Peyer's patch (tissue), 4 donors: ENCODE data around the gene FAAP100. TPM values are rescaled to one million over a fixed set of nuclear protein-coding genes. Genes with fewer than 3 reads are reported as not detected.

Source experiments
- DNase-seq, 3 donors: peaks; one replicate each; pipeline ENCODE4 v3.0.0-alpha.2; 2017 to 2019
- H3K27ac ChIP-seq, 4 donors: fragments of 200-600 bp; sonication (generic); one replicate each; pipeline ENCODE4 v1.5.1; 2016 to 2019
- H3K27me3 ChIP-seq, 2 donors: fragments of 200-600 bp; sonication (generic); one replicate each; pipeline ENCODE4 v1.5.1; 2019
- H3K36me3 ChIP-seq, 3 donors: fragments of 200-600 bp; sonication (generic); one replicate each; pipeline ENCODE4 v1.5.1; 2016 to 2019
- H3K4me1 ChIP-seq, 4 donors: fragments of 200-600 bp; sonication (generic); one replicate each; pipeline ENCODE4 v1.5.1; 2016 to 2019
- H3K4me3 ChIP-seq, 4 donors: fragments of 200-600 bp; sonication (generic); 1 replicate in 3 of 4; 2 replicates in 1 of 4; pipeline ENCODE4 v1.5.1; 2016 to 2019; ENCODE audit warnings: mild to moderate bottlenecking in 1 of 4
- H3K9me3 ChIP-seq, 4 donors: fragments of 200-600 bp; sonication (generic); one replicate each; pipeline ENCODE4 v1.5.1; 2016 to 2019; ENCODE audit warnings: mild to moderate bottlenecking in 1 of 4
- POLR2A ChIP-seq, 2 donors: fragments of 450-650 bp; IDR thresholded peaks; one replicate each; pipeline ENCODE4 v1.5.1; 2017; ENCODE audit warnings: antibody characterized with exemption in 2 of 2, mild to moderate bottlenecking in 2 of 2, moderate library complexity in 2 of 2
- total RNA-seq, 4 donors: library from RNA; depleted of rRNA; stranded (reverse); fragments of >200 nt; gene quantifications; one replicate each; pipeline ENCODE4 v1.1.0, GENCODE V29; 2016
- TF ChIP-seq, protein P1 (sequence below), 6 experiments: fragments of 450-650 bp in 4 of 6; fragments of 200-600 bp in 2 of 6; sonication (generic) in 1 of 6; IDR thresholded peaks; one replicate each; pipeline ENCODE4 v1.5.1; 2017 to 2019; ENCODE audit warnings: antibody characterized with exemption in 6 of 6, mild to moderate bottlenecking in 3 of 6, moderate library complexity in 1 of 6

FAAP100 gene
- total RNA-seq, 4 donors from 2014 or later, result 38.2 to 66.9 (median 52.2) TPM

DNA sequence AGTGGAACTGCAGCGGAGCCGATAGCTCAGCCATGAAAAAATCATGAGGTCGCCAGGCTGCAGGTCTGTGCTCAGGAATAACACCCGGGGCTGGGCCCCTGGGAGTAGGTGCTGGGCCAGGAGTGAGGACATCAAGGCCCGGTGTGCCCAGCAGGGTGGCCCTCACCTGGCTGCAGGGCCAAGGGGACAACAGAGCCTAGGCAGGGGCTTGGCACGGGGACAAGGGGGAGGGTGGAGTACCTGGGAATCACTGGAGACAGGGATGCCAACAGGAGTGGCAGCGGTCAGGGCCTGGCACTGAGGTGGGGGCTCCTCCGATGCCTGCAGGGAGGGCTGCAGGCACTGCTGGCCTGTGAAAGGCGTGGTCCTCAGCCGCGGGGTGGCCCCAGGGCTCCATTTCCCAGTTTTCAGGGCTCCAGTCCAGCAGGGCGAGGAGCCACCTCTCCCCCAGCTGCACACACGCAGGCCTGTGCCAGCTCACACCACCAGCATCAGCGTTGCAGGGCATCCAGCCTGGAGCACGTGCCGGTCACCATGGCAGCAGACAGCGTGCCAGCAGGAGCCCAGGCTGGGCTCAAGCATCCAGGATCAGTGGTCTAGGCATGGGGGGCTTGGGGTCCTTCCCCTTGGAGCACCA, 28.6 kb downstream of the FAAP100 start:
- Histone ChIP-seq H3K27me3 (peaks cover 0 to 8% of the 10 kb centered on the region in 2 donors), H3K4me3 (no peak overlapping the region), H3K27ac (no peak overlapping the region), H3K4me1 (peaks cover 0 to 23% (median 10%) of the 10 kb centered on the region in 4 donors), H3K9me3 (peaks cover 0 to 3% (median 0%) of the 10 kb centered on the region in 4 donors), H3K36me3 (no peaks in the 10 kb centered on the region)
- DNase-seq, result no peak
- no peak for TF ChIP-seq POLR2A (IDR thresholded peaks at IDR 0.05)
- TF ChIP-seq, protein P1, sequence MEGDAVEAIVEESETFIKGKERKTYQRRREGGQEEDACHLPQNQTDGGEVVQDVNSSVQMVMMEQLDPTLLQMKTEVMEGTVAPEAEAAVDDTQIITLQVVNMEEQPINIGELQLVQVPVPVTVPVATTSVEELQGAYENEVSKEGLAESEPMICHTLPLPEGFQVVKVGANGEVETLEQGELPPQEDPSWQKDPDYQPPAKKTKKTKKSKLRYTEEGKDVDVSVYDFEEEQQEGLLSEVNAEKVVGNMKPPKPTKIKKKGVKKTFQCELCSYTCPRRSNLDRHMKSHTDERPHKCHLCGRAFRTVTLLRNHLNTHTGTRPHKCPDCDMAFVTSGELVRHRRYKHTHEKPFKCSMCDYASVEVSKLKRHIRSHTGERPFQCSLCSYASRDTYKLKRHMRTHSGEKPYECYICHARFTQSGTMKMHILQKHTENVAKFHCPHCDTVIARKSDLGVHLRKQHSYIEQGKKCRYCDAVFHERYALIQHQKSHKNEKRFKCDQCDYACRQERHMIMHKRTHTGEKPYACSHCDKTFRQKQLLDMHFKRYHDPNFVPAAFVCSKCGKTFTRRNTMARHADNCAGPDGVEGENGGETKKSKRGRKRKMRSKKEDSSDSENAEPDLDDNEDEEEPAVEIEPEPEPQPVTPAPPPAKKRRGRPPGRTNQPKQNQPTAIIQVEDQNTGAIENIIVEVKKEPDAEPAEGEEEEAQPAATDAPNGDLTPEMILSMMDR (IDR thresholded peaks at IDR 0.05), result no peak

DNA sequence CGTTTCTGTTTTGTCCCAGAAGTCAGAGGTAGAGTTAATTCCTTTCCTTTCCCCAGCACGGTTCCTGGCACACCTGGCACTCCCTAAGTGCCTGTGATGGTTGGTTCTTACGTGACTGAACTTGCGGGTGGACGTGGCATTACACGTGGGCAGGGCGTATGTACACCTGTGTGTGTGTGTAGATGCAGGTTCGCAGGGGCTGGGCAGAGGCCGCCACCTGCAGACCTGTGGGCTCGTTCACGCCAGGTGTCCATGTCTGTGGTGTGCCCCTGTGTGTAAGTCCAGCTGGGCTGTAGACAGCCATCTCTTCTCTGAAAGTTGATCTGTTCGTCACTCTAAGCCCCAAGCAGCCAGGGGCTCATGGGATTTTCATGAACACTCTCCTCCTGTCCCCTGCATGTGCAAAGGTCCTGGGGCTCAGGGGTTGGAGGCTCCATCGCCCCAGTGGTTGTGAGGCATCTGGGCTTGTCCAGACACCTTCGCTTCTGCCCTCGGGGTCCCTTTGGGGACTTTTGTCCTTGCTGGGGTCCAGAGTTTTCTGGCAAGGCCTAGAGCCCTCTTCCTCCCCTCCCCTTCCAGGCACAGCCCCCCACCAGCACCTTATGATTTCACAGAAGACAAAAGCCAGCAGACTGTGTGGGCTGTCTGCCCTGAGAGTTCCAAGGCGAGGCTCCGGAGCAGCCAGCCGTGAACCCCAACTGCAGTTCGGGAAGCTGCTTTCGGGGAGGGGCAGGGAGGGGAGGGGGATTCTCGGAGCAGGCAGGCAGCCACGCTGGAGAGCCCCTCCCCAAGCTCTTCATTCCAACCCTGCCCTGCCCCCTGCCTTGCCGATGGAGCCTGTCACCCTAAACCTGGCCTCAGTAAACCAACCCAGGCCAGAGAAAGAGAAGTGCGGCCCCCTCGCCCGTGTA, 29.4 kb downstream of the FAAP100 start:
- H3K9me3 ChIP-seq, result peaks cover 0 to 3% (median 0%) of the 10 kb centered on the region in 4 donors
- no peak overlapping the region for H3K27ac ChIP-seq
- peaks cover 0 to 8% of the 10 kb centered on the region in 2 donors for H3K27me3 ChIP-seq
- DNase-seq, result no peak
- H3K4me1 ChIP-seq, result peaks cover 0 to 26% (median 16%) of the 10 kb centered on the region in 4 donors
- H3K4me3 ChIP-seq, result no peak overlapping the region
- TF ChIP-seq, protein P1 (IDR thresholded peaks at IDR 0.05), result no peak
- no peak for TF ChIP-seq POLR2A (IDR thresholded peaks at IDR 0.05)
- H3K36me3 ChIP-seq, result no peaks in the 10 kb centered on the region

DNA sequence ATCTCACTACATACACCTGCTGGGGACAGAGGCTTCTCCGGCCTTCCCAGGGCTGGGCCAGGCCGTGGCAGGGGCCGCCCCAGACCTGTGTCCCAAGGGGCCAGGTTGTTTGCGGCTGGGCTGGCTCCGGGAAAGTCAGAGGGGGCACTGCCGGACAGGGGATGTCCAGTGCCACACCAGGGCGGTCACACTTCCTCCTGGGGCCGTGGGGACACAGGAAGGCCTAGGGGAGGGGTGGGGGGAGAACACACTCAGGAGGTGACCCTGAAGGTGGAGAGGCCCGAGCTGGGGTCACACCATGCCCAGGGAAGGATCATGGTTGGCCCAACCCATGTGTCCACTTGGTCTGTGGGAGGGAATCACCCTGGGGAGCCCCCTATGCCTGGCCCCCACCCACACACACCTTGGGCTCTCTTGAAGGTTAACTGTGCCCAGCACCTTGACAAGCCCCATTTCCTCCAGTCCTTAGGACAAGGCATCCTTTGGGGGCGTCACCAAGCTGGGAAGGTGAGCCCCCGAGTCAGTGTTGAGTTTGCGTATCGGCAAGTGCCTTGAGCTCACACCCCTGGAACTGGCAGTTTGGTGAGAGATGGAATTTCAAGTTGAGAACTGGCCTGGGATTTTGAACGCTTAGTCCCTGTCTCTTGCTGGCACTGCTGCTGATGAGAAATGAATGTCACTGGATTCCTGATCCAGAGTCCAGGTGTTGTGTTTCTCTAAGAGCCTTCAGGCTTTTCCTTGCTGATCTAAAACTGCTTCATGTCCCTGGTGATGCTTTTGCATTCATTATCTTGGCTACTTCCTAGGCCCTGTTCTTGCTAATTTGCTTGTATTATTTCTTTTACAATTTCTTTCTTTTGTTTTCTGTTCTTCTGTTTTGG, 31.9 kb downstream of the FAAP100 start:
- Histone ChIP-seq H3K27me3 (no peaks in the 10 kb centered on the region), H3K4me3 (peak overlapping the region in 3 of 4 donors; percentile 63 to 80 (median 79)), H3K9me3 (peaks cover 0 to 3% (median 0%) of the 10 kb centered on the region in 4 donors), H3K4me1 (peaks cover 0 to 49% (median 25%) of the 10 kb centered on the region in 4 donors), H3K36me3 (no peaks in the 10 kb centered on the region), H3K27ac (peak overlapping the region; percentile 79 to 100 (median 90))
- DNase-seq, result no peak
- TF ChIP-seq, protein P1 (IDR thresholded peaks at IDR 0.05), result no peak
- no peak for TF ChIP-seq POLR2A (IDR thresholded peaks at IDR 0.05)

DNA sequence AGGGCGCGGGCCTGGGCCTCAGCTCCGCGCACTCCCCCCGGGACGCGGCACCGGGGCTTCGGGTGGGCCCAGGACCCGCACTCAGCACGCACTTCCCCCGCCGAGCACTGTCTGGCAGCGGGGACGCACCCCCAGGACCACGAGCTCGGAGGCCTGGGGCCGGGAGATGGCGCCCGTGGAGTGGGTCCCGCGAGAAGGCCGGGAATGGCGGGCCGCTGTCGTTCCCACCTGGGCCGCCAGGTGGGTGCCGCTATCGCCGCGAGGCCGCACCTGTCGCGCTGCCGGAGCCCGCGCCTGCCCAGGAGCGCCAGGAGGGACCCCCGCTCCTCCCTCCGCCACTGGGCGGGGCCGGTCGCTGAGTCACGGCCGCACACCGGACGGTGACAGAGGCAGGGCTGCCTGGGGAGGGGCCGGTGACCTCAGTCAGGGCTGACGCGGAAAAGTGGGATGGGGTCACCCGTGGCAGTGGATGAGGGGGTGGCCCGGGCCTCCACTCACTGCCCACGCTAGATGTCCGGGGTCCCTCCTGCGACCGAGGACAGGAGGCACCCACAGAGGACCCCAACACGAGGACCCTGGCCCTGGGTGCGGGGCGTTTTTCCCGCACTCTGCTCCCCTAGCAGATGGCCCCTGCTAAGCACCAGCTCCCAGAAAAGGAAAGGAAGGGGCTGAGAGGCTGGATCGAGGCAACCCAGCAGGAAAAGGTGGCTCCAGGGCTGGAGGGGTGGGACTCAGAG, 32.7 kb downstream of the FAAP100 start:
- TF ChIP-seq, protein P1 (IDR thresholded peaks at IDR 0.05), result peak; percentile 62 to 94 (median 80)
- peak in 1 of 2 donors; percentile 32 for TF ChIP-seq POLR2A (IDR thresholded peaks at IDR 0.05)
- Histone ChIP-seq H3K4me1 (peaks cover 0 to 49% (median 25%) of the 10 kb centered on the region in 4 donors), H3K36me3 (no peaks in the 10 kb centered on the region)

More for the DNA sequence above, 32.7 kb downstream of the FAAP100 start:
- DNase-seq, result peak; percentile 64 to 88 (median 86)
- peak overlapping the region; percentile 42 to 80 (median 71) for H3K4me3 ChIP-seq
- peaks cover 0 to 3% (median 0%) of the 10 kb centered on the region in 4 donors for H3K9me3 ChIP-seq
- no peaks in the 10 kb centered on the region for H3K27me3 ChIP-seq
- H3K27ac ChIP-seq, result peak overlapping the region; percentile 79 to 100 (median 90)
